WERI-Rb-1 (cell line): Measurements from ENCODE around the gene FGFR4.

Experiments
- DNase-seq: peaks from one replicate; pipeline ENCODE4 v3.0.0-alpha.2; 2020
- H3K27ac ChIP-seq: fragments of 250-450 bp; sonication (Bioruptor Pico); 2 replicates; pipeline ENCODE4 v1.5.1; 2020; ENCODE audit warnings: mild to moderate bottlenecking, moderate library complexity
- H3K27me3 ChIP-seq: fragments of 250-450 bp; sonication (Bioruptor Pico); 2 replicates; pipeline ENCODE4 v1.5.1; 2021; ENCODE audit warnings: mild to moderate bottlenecking, low read depth, moderate library complexity; ENCODE audit not compliant: insufficient read depth, severe bottlenecking
- H3K36me3 ChIP-seq: fragments of 250-450 bp; sonication (Bioruptor Pico); 2 replicates; pipeline ENCODE4 v1.5.1; 2020; ENCODE audit warnings: mild to moderate bottlenecking, moderate library complexity
- H3K4me3 ChIP-seq: 2 replicates; pipeline ENCODE4 v1.5.1; 2011; ENCODE audit warnings: low read depth, mild to moderate bottlenecking, control low read depth, low read length
- H3K9me3 ChIP-seq: fragments of 250-450 bp; sonication (Bioruptor Pico); 2 replicates; pipeline ENCODE4 v1.5.1; 2021; ENCODE audit warnings: mild to moderate bottlenecking, moderate library complexity; ENCODE audit not compliant: severe bottlenecking
- TF ChIP-seq, protein P1 (sequence below): IDR thresholded peaks from 2 replicates; pipeline ENCODE4 v1.5.1; 2011; ENCODE audit warnings: low read depth, mild to moderate bottlenecking, control low read depth, inconsistent platforms, low read length

The FGFR4 gene

DNA sequence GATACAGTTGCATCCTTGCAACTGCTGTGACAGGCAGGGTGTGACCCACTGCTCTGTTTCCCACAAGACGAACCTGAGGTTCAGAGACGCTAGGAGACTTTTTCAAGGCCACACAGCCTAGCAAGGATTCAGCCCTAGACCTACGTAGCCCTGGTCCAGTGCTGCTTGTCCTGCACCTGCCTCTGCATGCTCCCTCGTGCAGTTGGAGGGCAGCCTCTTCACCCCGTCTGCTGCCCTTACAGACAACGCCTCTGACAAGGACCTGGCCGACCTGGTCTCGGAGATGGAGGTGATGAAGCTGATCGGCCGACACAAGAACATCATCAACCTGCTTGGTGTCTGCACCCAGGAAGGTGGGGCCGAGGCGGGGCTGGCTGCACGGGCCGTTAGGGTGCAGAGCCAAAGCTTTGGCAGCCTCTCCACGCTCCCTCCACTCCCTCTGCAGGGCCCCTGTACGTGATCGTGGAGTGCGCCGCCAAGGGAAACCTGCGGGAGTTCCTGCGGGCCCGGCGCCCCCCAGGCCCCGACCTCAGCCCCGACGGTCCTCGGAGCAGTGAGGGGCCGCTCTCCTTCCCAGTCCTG, 8.5 kb downstream of the FGFR4 start:
- Histone ChIP-seq H3K36me3 (no peaks in the 10 kb centered on the region), H3K27ac (no peak overlapping the region), H3K27me3 (no peaks in the 10 kb centered on the region), H3K9me3 (no peaks in the 10 kb centered on the region), H3K4me3 (no peak overlapping the region)
- TF ChIP-seq, protein P1, sequence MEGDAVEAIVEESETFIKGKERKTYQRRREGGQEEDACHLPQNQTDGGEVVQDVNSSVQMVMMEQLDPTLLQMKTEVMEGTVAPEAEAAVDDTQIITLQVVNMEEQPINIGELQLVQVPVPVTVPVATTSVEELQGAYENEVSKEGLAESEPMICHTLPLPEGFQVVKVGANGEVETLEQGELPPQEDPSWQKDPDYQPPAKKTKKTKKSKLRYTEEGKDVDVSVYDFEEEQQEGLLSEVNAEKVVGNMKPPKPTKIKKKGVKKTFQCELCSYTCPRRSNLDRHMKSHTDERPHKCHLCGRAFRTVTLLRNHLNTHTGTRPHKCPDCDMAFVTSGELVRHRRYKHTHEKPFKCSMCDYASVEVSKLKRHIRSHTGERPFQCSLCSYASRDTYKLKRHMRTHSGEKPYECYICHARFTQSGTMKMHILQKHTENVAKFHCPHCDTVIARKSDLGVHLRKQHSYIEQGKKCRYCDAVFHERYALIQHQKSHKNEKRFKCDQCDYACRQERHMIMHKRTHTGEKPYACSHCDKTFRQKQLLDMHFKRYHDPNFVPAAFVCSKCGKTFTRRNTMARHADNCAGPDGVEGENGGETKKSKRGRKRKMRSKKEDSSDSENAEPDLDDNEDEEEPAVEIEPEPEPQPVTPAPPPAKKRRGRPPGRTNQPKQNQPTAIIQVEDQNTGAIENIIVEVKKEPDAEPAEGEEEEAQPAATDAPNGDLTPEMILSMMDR = no peak
- DNase-seq = no peak

DNA sequence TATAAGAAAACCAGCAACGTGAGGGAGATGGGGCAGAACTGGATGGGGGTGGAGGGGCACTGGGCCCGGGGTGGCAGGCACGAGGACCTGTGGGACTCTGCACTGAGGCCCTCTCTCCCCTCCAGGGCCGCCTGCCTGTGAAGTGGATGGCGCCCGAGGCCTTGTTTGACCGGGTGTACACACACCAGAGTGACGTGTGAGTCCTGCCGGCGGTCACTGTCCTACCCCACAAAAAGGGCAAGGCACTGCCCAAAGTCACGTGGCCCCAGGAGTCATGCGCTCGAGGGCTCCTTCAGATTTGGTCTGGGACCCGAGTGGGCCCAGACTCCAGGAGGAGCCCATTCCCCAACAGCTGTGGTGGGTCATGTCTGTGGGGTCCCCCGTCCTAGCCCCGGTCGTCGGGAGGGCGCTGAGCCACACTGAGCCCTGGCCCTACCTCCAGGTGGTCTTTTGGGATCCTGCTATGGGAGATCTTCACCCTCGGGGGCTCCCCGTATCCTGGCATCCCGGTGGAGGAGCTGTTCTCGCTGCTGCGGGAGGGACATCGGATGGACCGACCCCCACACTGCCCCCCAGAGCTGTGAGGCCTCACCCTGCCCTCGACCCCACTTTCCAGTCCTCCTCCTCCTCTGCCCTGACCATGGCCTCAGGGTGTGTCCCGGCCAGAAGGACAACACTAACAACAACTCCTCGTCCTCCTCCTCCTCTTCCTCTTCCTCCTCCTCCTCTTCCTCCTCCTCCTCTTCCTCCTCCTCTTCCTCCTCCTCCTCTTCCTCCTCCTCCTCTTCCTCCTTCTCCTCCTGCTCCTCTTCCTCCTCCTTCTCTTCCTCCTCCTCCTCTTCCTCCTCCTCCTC, 9.7 kb downstream of the FGFR4 start:
- TF ChIP-seq, protein P1 = no peak
- Histone ChIP-seq H3K9me3 (no peaks in the 10 kb centered on the region), H3K27me3 (no peaks in the 10 kb centered on the region), H3K36me3 (no peaks in the 10 kb centered on the region), H3K27ac (no peak overlapping the region), H3K4me3 (no peak overlapping the region)
- no peak for DNase-seq

DNA sequence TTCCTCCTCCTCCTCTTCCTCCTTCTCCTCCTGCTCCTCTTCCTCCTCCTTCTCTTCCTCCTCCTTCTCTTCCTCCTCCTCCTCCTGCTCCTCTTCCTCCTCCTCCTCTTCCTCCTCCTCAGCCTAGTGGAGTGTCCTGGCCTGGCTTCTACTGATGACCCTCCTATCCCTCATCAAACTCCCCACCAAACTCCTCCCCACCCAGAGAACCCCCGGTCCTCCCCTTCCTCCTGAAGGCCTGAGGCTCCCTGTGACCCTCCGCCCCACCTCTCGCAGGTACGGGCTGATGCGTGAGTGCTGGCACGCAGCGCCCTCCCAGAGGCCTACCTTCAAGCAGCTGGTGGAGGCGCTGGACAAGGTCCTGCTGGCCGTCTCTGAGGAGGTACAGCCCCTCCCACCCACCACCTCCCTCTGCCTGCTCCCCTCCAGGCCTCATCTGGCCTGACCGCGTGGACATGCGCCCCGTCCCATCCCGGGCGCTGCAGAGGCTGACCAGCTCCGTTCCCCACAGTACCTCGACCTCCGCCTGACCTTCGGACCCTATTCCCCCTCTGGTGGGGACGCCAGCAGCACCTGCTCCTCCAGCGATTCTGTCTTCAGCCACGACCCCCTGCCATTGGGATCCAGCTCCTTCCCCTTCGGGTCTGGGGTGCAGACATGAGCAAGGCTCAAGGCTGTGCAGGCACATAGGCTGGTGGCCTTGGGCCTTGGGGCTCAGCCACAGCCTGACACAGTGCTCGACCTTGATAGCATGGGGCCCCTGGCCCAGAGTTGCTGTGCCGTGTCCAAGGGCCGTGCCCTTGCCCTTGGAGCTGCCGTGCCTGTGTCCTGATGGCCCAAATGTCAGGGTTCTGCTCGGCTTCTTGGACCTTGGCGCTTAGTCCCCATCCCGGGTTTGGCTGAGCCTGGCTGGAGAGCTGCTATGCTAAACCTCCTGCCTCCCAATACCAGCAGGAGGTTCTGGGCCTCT, 10.6 kb downstream of the FGFR4 start:
- H3K27ac ChIP-seq = no peak overlapping the region
- no peaks in the 10 kb centered on the region for H3K36me3 ChIP-seq
- TF ChIP-seq, protein P1 = no peak
- DNase-seq = no peak
- no peaks in the 10 kb centered on the region for H3K27me3 ChIP-seq
- H3K4me3 ChIP-seq = no peak overlapping the region
- H3K9me3 ChIP-seq = no peaks in the 10 kb centered on the region

DNA sequence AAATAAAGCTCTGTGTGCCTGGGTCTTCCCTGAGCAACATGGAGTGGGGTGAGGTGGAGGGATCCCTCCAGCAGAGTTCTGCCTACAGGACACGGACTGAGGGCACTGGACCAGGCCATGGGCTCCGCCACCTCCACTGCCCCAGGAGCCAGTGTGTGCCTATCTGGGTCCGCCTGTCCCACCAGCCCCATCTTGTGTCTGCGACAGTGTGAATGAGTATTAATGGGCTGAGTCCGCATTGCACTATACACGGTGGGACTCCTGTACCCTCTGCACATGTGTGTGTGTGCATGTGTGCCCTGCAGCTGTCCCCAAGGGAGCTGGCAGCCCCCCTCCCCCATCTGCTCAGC, 11.4 kb downstream of the FGFR4 start:
- no peak for DNase-seq
- Histone ChIP-seq H3K4me3 (no peak overlapping the region), H3K9me3 (no peaks in the 10 kb centered on the region), H3K36me3 (no peaks in the 10 kb centered on the region), H3K27ac (no peak overlapping the region), H3K27me3 (no peaks in the 10 kb centered on the region)
- TF ChIP-seq, protein P1 = no peak

DNA sequence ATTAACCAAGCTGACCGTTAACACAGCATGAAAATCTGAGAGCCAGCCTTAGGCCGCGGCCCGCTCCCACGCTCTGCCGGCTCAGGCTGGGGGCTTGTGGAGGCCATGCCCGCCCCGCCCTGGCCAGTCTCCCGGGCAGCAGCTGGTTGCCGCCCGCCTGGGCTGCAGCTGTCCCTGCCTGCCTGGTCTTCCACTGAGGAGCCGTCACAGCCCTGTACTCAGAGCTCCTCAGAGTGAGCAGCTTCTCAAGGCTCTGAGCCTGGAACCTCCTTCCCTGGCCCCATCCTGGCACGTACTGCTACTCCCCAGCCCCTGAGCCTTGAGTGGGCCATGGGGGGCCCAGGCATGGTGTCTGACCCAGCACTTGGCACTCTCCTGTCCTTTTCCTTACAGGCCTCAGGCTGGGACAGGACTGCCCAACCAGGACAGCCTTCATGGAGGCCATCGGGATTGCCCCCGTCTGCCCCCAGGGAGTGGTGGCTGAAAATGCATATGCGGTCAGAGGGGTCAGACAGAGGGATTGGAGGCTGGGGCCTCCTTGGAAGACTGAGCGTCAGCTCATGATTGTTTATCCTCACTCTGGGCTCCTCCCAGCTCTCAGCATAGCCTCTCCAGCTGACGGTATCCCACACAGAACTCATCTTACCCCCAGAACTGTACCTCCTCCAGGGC, 11.9 kb downstream of the FGFR4 start:
- Histone ChIP-seq H3K9me3 (no peaks in the 10 kb centered on the region), H3K4me3 (no peak overlapping the region), H3K27me3 (no peaks in the 10 kb centered on the region), H3K36me3 (no peaks in the 10 kb centered on the region), H3K27ac (peak overlapping the region; percentile 40)
- DNase-seq = no peak
- TF ChIP-seq, protein P1 = no peak
